ENCODE data around the gene SP8. TPM values are rescaled to one million over a fixed set of nuclear protein-coding genes. Genes with fewer than 3 reads are reported as not detected.
A peak's percentile ranks its signal among the peaks of the same experiment; 100 is the strongest.

SP8 gene
- total RNA-seq, 6 experiments from 2014 or later: not detected

GRCh38 chr7:20804345-20804744, 17.7 kb upstream of the SP8 start:
- H3K9me3 Mint-ChIP-seq: no peaks in the 10 kb centered on the region

GRCh38 chr7:20799566-20800366, 13.1 kb upstream of the SP8 start:
- Mint-ChIP-seq H3K9me3 (no peaks in the 10 kb centered on the region), H3K4me3 (no peak overlapping the region), H3K4me1 (ENCODE audit: low read depth) (peaks cover 5% of the 10 kb centered on the region), H3K27ac (no peak overlapping the region), H3K27me3 (ENCODE audit: insufficient read depth) (peaks cover 21% of the 10 kb centered on the region), H3K36me3 (ENCODE audit: low read depth) (no peaks in the 10 kb centered on the region)
- DNase-seq: no peak
- no peak for TF ChIP-seq CTCF (IDR thresholded peaks at IDR 0.05)

More at GRCh38 chr7:20804345-20804744, 17.7 kb upstream of the SP8 start:
- Mint-ChIP-seq H3K4me3 (no peak overlapping the region), H3K27ac (no peak overlapping the region), H3K4me1 (ENCODE audit: low read depth) (no peaks in the 10 kb centered on the region), H3K27me3 (ENCODE audit: insufficient read depth) (peaks cover 2% of the 10 kb centered on the region), H3K36me3 (ENCODE audit: low read depth) (no peaks in the 10 kb centered on the region)
- no peak for TF ChIP-seq CTCF (IDR thresholded peaks at IDR 0.05)
- DNase-seq: no peak

- H3K36me3 Mint-ChIP-seq (ENCODE audit: low read depth): no peaks in the 10 kb centered on the region
Measured at GRCh38 chr7:20798694-20799121, 12.0 kb upstream of the SP8 start.

GRCh38 chr7:20798081-20798693, 11.5 kb upstream of the SP8 start:
- Mint-ChIP-seq H3K4me3 (no peak overlapping the region), H3K27ac (no peak overlapping the region), H3K36me3 (ENCODE audit: low read depth) (no peaks in the 10 kb centered on the region), H3K27me3 (ENCODE audit: insufficient read depth) (peaks cover 28% of the 10 kb centered on the region), H3K9me3 (no peaks in the 10 kb centered on the region), H3K4me1 (ENCODE audit: low read depth) (peaks cover 5% of the 10 kb centered on the region)
- no peak for TF ChIP-seq CTCF (IDR thresholded peaks at IDR 0.05)
- DNase-seq: no peak

More at GRCh38 chr7:20798694-20799121, 12.0 kb upstream of the SP8 start:
- H3K4me1 Mint-ChIP-seq (ENCODE audit: low read depth): peaks cover 5% of the 10 kb centered on the region
- no peak for DNase-seq
- peaks cover 23% of the 10 kb centered on the region for H3K27me3 Mint-ChIP-seq (ENCODE audit: insufficient read depth)
- no peaks in the 10 kb centered on the region for H3K9me3 Mint-ChIP-seq
- TF ChIP-seq CTCF (IDR thresholded peaks at IDR 0.05): no peak
- H3K27ac Mint-ChIP-seq: no peak overlapping the region
- peak overlapping the region; percentile 28 for H3K4me3 Mint-ChIP-seq

- no peak for TF ChIP-seq CTCF (IDR thresholded peaks at IDR 0.05)
- Mint-ChIP-seq H3K4me1 (ENCODE audit: low read depth) (peaks cover 5% of the 10 kb centered on the region), H3K36me3 (ENCODE audit: low read depth) (no peaks in the 10 kb centered on the region), H3K9me3 (no peaks in the 10 kb centered on the region), H3K27ac (no peak overlapping the region), H3K27me3 (ENCODE audit: insufficient read depth) (peaks cover 31% of the 10 kb centered on the region), H3K4me3 (peak overlapping the region; percentile 83)
- DNase-seq: no peak
Measured at GRCh38 chr7:20797462-20798080, 10.9 kb upstream of the SP8 start.

Data from HFFc6 (cell line).